Endometrial microvascular endothelial cells (primary cell): Measurements from ENCODE around the gene CST5. TPM values are rescaled to one million over a fixed set of nuclear protein-coding genes. Genes with fewer than 3 reads are reported as not detected.
"Not testable (repeated sequence)": the region's sequence is repeated elsewhere in the genome, so short reads cannot be mapped to it uniquely, and the experiment has no call there.

Experiments
- in situ Hi-C: cut with HindIII; loops from 2 replicates; pipeline ENCODE4 v1.10.0; 2017; ENCODE audit warnings: low sequenced_read_pairs, low pct_unique_long_range_greater_than_20kb; ENCODE audit errors: inconsistent ontology term
- total RNA-seq: library from RNA; depleted of rRNA; stranded (reverse); fragments of >200 nt; gene quantifications from one replicate; pipeline ENCODE4 v1.2.3, GENCODE V29; 2015; ENCODE audit errors: inconsistent ontology term

CST5 gene
- not detected for total RNA-seq

- in situ Hi-C loops = no loop called here
Observed at GRCh38 chr20:23879328-23879798, at the start of gene CST5. Gene CST5, minus strand, starts transcription at chr20:23879748. Its CDS starts 72 bp downstream, at chr20:23879676.

GRCh38 chr20:23928788-23929187 is 49.2 kb upstream of the CST5 start:
- in situ Hi-C loops = no loop called here

GRCh38 chr20:23928353-23928752 is 48.8 kb upstream of the CST5 start:
- in situ Hi-C loops = no loop called here

- in situ Hi-C loops = no loop called here
Observed at GRCh38 chr20:23926944-23927872, 47.7 kb upstream of the CST5 start.

GRCh38 chr20:23926526-23926880 is 47.0 kb upstream of the CST5 start:
- in situ Hi-C loops = no loop called here

GRCh38 chr20:23925789-23926525 is 46.4 kb upstream of the CST5 start:
- in situ Hi-C loops = no loop called here

GRCh38 chr20:23924751-23925150 is 45.2 kb upstream of the CST5 start:
- in situ Hi-C loops = no loop called here

- in situ Hi-C loops = no loop called here
Observed at GRCh38 chr20:23923891-23924435, 44.4 kb upstream of the CST5 start.

- in situ Hi-C loops = no loop called here
Observed at GRCh38 chr20:23923311-23923710, 43.8 kb upstream of the CST5 start.

GRCh38 chr20:23920408-23921325 is 41.1 kb upstream of the CST5 start:
- in situ Hi-C loops = no loop called here

- in situ Hi-C loops = no loop called here
Observed at GRCh38 chr20:23918896-23919295, 39.3 kb upstream of the CST5 start.

- in situ Hi-C loops = no loop called here
Observed at GRCh38 chr20:23918101-23918862, 38.7 kb upstream of the CST5 start.

GRCh38 chr20:23917024-23917725 is 37.6 kb upstream of the CST5 start:
- in situ Hi-C loops = no loop called here

GRCh38 chr20:23915844-23916243 is 36.3 kb upstream of the CST5 start:
- in situ Hi-C loops = no loop called here

GRCh38 chr20:23914469-23914868 is 34.9 kb upstream of the CST5 start:
- in situ Hi-C loops = not testable (repeated sequence)

- in situ Hi-C loops = no loop called here
Observed at GRCh38 chr20:23910210-23910609, 30.7 kb upstream of the CST5 start.

- in situ Hi-C loops = no loop called here
Observed at GRCh38 chr20:23909390-23909789, 29.8 kb upstream of the CST5 start.
